ENCODE data around the gene CDH15.

GRCh38 chr16:89135166-89135565 is 36.4 kb upstream of the CDH15 start:
- no peak for TF ChIP-seq RAD21 (conservative IDR thresholded peaks at IDR 0.05 in 1 of 2, IDR thresholded peaks at IDR 0.05 in 1 of 2)
- TF ChIP-seq HOXA7 (CRISPR knock-in tag; IDR thresholded peaks at IDR 0.05): no peak
- TF ChIP-seq CTCF (IDR thresholded peaks at IDR 0.05): no peak
- TF ChIP-seq HMGXB4 (CRISPR knock-in tag; IDR thresholded peaks at IDR 0.05; ENCODE audit: borderline replicate concordance): no peak
- TF ChIP-seq MAX (IDR thresholded peaks at IDR 0.05): no peak
- no peak for TF ChIP-seq EP300 (IDR thresholded peaks at IDR 0.05)

All from A549 (cell line).